Spleen (tissue), 11 donors: Measurements from ENCODE around the gene STAU1. TPM values are rescaled to one million over a fixed set of nuclear protein-coding genes. Genes with fewer than 3 reads are reported as not detected.
A peak's percentile ranks its signal among the peaks of the same experiment; 100 is the strongest.

Source experiments
- DNase-seq: peaks from one replicate; pipeline ENCODE4 v3.0.0-alpha.2; 2020
- H3K27ac ChIP-seq, 8 donors: fragments of 200-600 bp; sonication (generic) in 7 of 8; 1 replicate in 4 of 8; 2 replicates in 4 of 8; pipeline versions ENCODE4 v1.5.0 to v1.8.0; 2016 to 2021; ENCODE audit warnings: inconsistent platforms in 4 of 8, mild to moderate bottlenecking in 4 of 8, moderate library complexity in 1 of 8
- H3K27me3 ChIP-seq, 7 donors: fragments of 200-600 bp; sonication (generic) in 6 of 7; replicated peaks in 1 of 7; 1 replicate in 4 of 7; 2 replicates in 3 of 7; pipeline versions ENCODE4 v1.5.0 to v1.8.0; 2016 to 2021; ENCODE audit warnings: inconsistent platforms in 3 of 7, mild to moderate bottlenecking in 1 of 7
- H3K36me3 ChIP-seq, 6 donors: fragments of 200-600 bp; sonication (generic) in 5 of 6; 1 replicate in 4 of 6; 2 replicates in 2 of 6; pipeline versions ENCODE4 v1.5.0 to v1.8.0; 2016 to 2021; ENCODE audit warnings: inconsistent platforms in 2 of 6
- H3K4me1 ChIP-seq, 6 donors: fragments of 200-600 bp; sonication (generic) in 5 of 6; 1 replicate in 3 of 6; 2 replicates in 3 of 6; pipeline versions ENCODE4 v1.5.0 to v1.8.0; 2016 to 2021; ENCODE audit warnings: inconsistent platforms in 3 of 6
- H3K4me3 ChIP-seq, 8 donors: fragments of 200-600 bp; sonication (generic) in 7 of 8; 1 replicate in 4 of 8; 2 replicates in 4 of 8; pipeline versions ENCODE4 v1.5.0 to v1.8.0; 2016 to 2021; ENCODE audit warnings: inconsistent platforms in 4 of 8, mild to moderate bottlenecking in 4 of 8, moderate library complexity in 2 of 8
- H3K9me3 ChIP-seq, 8 donors: fragments of 200-600 bp; sonication (generic) in 7 of 8; 1 replicate in 4 of 8; 2 replicates in 4 of 8; pipeline versions ENCODE4 v1.5.0 to v1.8.0; 2016 to 2021; ENCODE audit warnings: inconsistent platforms in 4 of 8
- POLR2A ChIP-seq, 3 donors: fragments of 450-650 bp; IDR thresholded peaks; one replicate each; pipeline ENCODE4 v1.5.1; 2017; ENCODE audit warnings: antibody characterized with exemption in 3 of 3, mild to moderate bottlenecking in 1 of 3
- POLR2AphosphoS5 ChIP-seq, 3 donors: sonication (generic); formaldehyde crosslinking; IDR thresholded peaks; one replicate each; pipeline ENCODE4 v1.5.1; 2017; ENCODE audit warnings: antibody characterized with exemption in 3 of 3
- WGBS, 5 donors: extraction: QIAGEN DNeasy Blood & Tissue Kit in 3 of 5; methylation state at CpG; one replicate each; pipeline versions ENCODE4 v1.1.5 to v1.1.7; 2013 to 2018; 5-methylcytosine and 5-hydroxymethylcytosine counted together
- intact Hi-C: fragments of 100-400 bp; cut with DNase I; formaldehyde crosslinking; loops from one replicate; pipeline ENCODE4 v1.15.0; 2023; ENCODE audit warnings: low total_unique reads
- polyA plus RNA-seq, 3 donors: library from polyadenylated mRNA; stranded (reverse); fragments of 200-250 nt; gene quantifications; one replicate each; pipeline ENCODE4 v1.2.1, GENCODE V29; 2013
- total RNA-seq, 7 donors: library from RNA; depleted of rRNA in 3 of 7; stranded (reverse); fragments of >200 nt in 3 of 7; fragmentation: NEBNext Ultra II Directional in 4 of 7; extraction: Animal tissue kit (Norgen Biotek cat#: 25700) in 4 of 7; gene quantifications; one replicate each; pipeline versions ENCODE4 v1.1.0 to v1.2.1, GENCODE V29; 2016 to 2021
- TF ChIP-seq, protein P1 (sequence below), 11 experiments: fragments of 200-600 bp in 7 of 11; fragments of 450-650 bp in 4 of 11; sonication (generic) in 4 of 11; IDR thresholded peaks in 8 of 11; conservative IDR thresholded peaks in 3 of 11; 1 replicate in 7 of 11; 2 replicates in 4 of 11; pipeline versions ENCODE4 v1.4.0 to v1.8.0; 2016 to 2021; ENCODE audit warnings: antibody characterized with exemption in 11 of 11, inconsistent platforms in 4 of 11, mild to moderate bottlenecking in 1 of 11
- donor health status: healthy with polysubstance abuse.
- donor health status: DM: no; HTN: no; CAD: no; lungs with moderate emphysema.
- donor health status: DM: no; HTN: no; CAD: no.
- donor health status: Bipolar disorder and iron deficiency.
- donor health status: healthy.
- donor health status: DM: no; HTN: no; CAD: no.
- donor health status: DM: yes; HTN: yes; CAD: no.

The STAU1 gene
- total and polyA plus RNA-seq, 10 donors = 18.5 to 76.9 (median 59.5) TPM

GRCh38 chr20:49234831-49235230 lies 46.7 kb upstream of the STAU1 start:
- Histone ChIP-seq H3K4me3 (no peak overlapping the region), H3K4me1 (peaks cover 0 to 16% (median 13%) of the 10 kb centered on the region in 6 donors), H3K36me3 (peaks cover 16 to 100% (median 99%) of the 10 kb centered on the region in 6 donors), H3K27me3 (no peaks in the 10 kb centered on the region), H3K27ac (no peak overlapping the region), H3K9me3 (no peaks in the 10 kb centered on the region)
- TF ChIP-seq POLR2AphosphoS5 (IDR thresholded peaks at IDR 0.05) (peak in 1 of 3 donors; percentile 40), POLR2A (IDR thresholded peaks at IDR 0.05) (no peak)
- TF ChIP-seq, protein P1, sequence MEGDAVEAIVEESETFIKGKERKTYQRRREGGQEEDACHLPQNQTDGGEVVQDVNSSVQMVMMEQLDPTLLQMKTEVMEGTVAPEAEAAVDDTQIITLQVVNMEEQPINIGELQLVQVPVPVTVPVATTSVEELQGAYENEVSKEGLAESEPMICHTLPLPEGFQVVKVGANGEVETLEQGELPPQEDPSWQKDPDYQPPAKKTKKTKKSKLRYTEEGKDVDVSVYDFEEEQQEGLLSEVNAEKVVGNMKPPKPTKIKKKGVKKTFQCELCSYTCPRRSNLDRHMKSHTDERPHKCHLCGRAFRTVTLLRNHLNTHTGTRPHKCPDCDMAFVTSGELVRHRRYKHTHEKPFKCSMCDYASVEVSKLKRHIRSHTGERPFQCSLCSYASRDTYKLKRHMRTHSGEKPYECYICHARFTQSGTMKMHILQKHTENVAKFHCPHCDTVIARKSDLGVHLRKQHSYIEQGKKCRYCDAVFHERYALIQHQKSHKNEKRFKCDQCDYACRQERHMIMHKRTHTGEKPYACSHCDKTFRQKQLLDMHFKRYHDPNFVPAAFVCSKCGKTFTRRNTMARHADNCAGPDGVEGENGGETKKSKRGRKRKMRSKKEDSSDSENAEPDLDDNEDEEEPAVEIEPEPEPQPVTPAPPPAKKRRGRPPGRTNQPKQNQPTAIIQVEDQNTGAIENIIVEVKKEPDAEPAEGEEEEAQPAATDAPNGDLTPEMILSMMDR (IDR thresholded peaks at IDR 0.05 in 8 of 11, conservative IDR thresholded peaks at IDR 0.05 in 3 of 11) = no peak
- intact Hi-C loops = no loop called here
- 95 to 99% (median 96%) methylated on average over 5 to 6 of the region's 6 CpGs for WGBS, 5 donors
- DNase-seq = peak; percentile 32

- no peak overlapping the region for H3K27ac ChIP-seq
- H3K27me3 ChIP-seq = no peaks in the 10 kb centered on the region
- peaks cover 0 to 18% (median 13%) of the 10 kb centered on the region in 6 donors for H3K4me1 ChIP-seq
- DNase-seq = peak; percentile 61
- no peak overlapping the region for H3K4me3 ChIP-seq
- H3K36me3 ChIP-seq = peaks cover 18 to 100% (median 98%) of the 10 kb centered on the region in 6 donors
- intact Hi-C loops = no loop called here
- TF ChIP-seq POLR2AphosphoS5 (IDR thresholded peaks at IDR 0.05) = peak in 2 of 3 donors; percentile 5 to 35
- TF ChIP-seq POLR2A (IDR thresholded peaks at IDR 0.05) = no peak
- 93 to 97% (median 95%) methylated on average over 6 to 10 of the region's 10 CpGs for WGBS, 5 donors
- H3K9me3 ChIP-seq = no peaks in the 10 kb centered on the region
Observed at GRCh38 chr20:49233226-49233625, 45.1 kb upstream of the STAU1 start.

GRCh38 chr20:49231471-49231870 lies 43.3 kb upstream of the STAU1 start:
- DNase-seq = peak; percentile 14
- H3K9me3 ChIP-seq = no peaks in the 10 kb centered on the region
- no peak overlapping the region for H3K4me3 ChIP-seq
- peaks cover 18 to 100% (median 96%) of the 10 kb centered on the region in 6 donors for H3K36me3 ChIP-seq
- 71 to 98% (median 85%) methylated on average over 7 of the region's 7 CpGs for WGBS, 5 donors
- peak overlapping the region in 4 of 8 donors; percentile 66 to 79 (median 71) for H3K27ac ChIP-seq
- H3K4me1 ChIP-seq = peaks cover 0 to 18% (median 13%) of the 10 kb centered on the region in 6 donors
- TF ChIP-seq POLR2A (IDR thresholded peaks at IDR 0.05) = no peak
- TF ChIP-seq, protein P1 (IDR thresholded peaks at IDR 0.05 in 8 of 11, conservative IDR thresholded peaks at IDR 0.05 in 3 of 11) = no peak
- no peak for TF ChIP-seq POLR2AphosphoS5 (IDR thresholded peaks at IDR 0.05)
- H3K27me3 ChIP-seq = no peaks in the 10 kb centered on the region
- intact Hi-C loops = no loop called here

DNA sequence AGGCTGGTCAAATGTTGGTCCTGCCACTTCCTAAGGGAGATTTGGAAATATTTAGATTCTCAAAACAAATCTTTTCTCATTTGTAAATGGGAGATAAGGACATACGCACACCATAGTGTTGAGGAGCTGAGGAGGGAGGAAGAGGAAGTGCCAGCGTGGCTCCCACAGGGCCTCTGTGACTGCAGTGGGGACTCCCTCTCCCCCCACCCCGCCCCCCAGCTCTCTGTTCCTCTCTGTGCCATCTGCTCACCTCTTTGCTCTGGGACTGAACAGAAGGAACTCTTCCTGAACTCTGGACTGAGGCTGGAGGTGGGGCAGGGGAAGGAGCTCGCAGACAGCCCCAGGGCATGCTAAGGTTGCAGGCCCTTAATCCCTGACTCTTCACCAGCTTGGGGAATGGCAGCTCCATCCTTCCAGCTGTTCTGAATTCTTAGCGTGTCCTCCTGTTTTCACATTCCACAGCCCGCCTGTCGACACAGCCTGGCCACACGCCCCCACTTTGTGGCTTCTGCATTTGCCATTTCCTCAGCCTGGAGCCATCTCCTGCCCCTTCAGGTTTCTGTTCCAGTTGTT lies 42.5 kb upstream of the STAU1 start:
- peaks cover 18 to 100% (median 97%) of the 10 kb centered on the region in 6 donors for H3K36me3 ChIP-seq
- H3K27me3 ChIP-seq = no peaks in the 10 kb centered on the region
- intact Hi-C loops = no loop called here
- WGBS, 5 donors = 28 to 49% (median 39%) methylated on average over 8 of the region's 8 CpGs
- TF ChIP-seq POLR2A (IDR thresholded peaks at IDR 0.05) = no peak
- TF ChIP-seq POLR2AphosphoS5 (IDR thresholded peaks at IDR 0.05) = no peak
- TF ChIP-seq, protein P1 (IDR thresholded peaks at IDR 0.05 in 8 of 11, conservative IDR thresholded peaks at IDR 0.05 in 3 of 11) = no peak
- peaks cover 0 to 18% (median 13%) of the 10 kb centered on the region in 6 donors for H3K4me1 ChIP-seq
- peak overlapping the region; percentile 5 to 79 (median 66) for H3K27ac ChIP-seq
- no peak overlapping the region for H3K4me3 ChIP-seq
- DNase-seq = peak; percentile 82
- no peaks in the 10 kb centered on the region for H3K9me3 ChIP-seq
